Measurements from ENCODE around the gene GPR146.

- TF ChIP-seq CTCF (IDR thresholded peaks at IDR 0.05) (no peak), POLR2A (IDR thresholded peaks at IDR 0.05) (no peak)
Measured at GRCh38 chr7:1059200-1060091, 15.1 kb downstream of the GPR146 start.

Measured in right lobe of liver (tissue), 4 donors.